Neural cell (in vitro differentiated cells): ENCODE results near the gene CLHC1.

Source experiments
- EZH2 ChIP-seq: fragments of 200-600, 300-800 bp; shearing (Covaris generic), sonication (generic); IDR thresholded peaks from 2 replicates; pipeline ENCODE4 v1.6.1; 2014; ENCODE audit warnings: antibody characterized with exemption, low read length, borderline replicate concordance, mild to moderate bottlenecking; ENCODE audit not compliant: insufficient read depth, poor library complexity, severe bottlenecking
- MXI1 ChIP-seq: fragments of 450-650 bp; conservative IDR thresholded peaks from 2 replicates; pipeline ENCODE4 v1.6.1; 2014; ENCODE audit warnings: antibody characterized with exemption, mild to moderate bottlenecking; ENCODE audit not compliant: poor library complexity, severe bottlenecking
- POLR2AphosphoS5 ChIP-seq: IDR thresholded peaks from 2 replicates; pipeline ENCODE4 v1.6.1; 2012
- TF ChIP-seq, protein P1 (sequence below): fragments of 450-650 bp; IDR thresholded peaks from 2 replicates; pipeline ENCODE4 v1.5.1; 2014; ENCODE audit warnings: antibody characterized with exemption, mild to moderate bottlenecking, moderate library complexity; ENCODE audit not compliant: poor library complexity, severe bottlenecking

DNA sequence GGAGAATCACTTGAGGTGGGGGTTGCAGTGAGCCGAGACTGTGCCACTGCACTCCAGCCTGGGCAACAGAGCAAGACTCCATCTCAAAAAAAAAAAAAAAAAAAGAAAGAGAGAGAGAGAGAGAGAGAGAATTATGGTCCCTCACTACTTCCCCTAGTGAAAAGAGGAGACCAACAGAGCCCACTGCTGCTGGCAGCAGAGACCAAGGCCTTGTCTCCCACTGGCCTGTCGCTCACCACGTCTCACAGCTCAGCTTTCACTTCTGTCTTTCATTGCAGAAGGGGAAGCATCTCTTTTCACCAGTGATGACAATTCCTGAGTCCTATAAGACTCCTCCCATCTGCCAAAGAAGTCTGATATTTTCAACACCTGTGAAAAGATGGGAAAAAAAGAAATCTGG lies 81.3 kb downstream of the CLHC1 start:
- TF ChIP-seq MXI1 (no peak), POLR2AphosphoS5 (no peak), EZH2 (no peak)
- TF ChIP-seq, protein P1, sequence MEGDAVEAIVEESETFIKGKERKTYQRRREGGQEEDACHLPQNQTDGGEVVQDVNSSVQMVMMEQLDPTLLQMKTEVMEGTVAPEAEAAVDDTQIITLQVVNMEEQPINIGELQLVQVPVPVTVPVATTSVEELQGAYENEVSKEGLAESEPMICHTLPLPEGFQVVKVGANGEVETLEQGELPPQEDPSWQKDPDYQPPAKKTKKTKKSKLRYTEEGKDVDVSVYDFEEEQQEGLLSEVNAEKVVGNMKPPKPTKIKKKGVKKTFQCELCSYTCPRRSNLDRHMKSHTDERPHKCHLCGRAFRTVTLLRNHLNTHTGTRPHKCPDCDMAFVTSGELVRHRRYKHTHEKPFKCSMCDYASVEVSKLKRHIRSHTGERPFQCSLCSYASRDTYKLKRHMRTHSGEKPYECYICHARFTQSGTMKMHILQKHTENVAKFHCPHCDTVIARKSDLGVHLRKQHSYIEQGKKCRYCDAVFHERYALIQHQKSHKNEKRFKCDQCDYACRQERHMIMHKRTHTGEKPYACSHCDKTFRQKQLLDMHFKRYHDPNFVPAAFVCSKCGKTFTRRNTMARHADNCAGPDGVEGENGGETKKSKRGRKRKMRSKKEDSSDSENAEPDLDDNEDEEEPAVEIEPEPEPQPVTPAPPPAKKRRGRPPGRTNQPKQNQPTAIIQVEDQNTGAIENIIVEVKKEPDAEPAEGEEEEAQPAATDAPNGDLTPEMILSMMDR, result no peak
